MCF 10A (cell line): ENCODE measurements around the gene SLC7A1. TPM values are rescaled to one million over a fixed set of nuclear protein-coding genes. Genes with fewer than 3 reads are reported as not detected.

Experiments
- BruUV-seq: library from RNA; stranded (reverse); fragments of 400-500 nt; replicated peaks from 2 replicates; lab custom pipeline; 2021; lab: Mats Ljungman, UMichigan
- CTCF ChIA-PET: fragments of 300-600 bp; sonication (Branson Sonifier 250); formaldehyde crosslinking; extraction: SDS; loops from one replicate; lab custom pipeline; 2021; ENCODE audit warnings: antibody characterized with exemption, inconsistent platforms; lab: Yijun Ruan, JAX
- POLR2A ChIA-PET: fragments of 300-600, 350-650 bp; sonication (Branson Sonifier 250); formaldehyde crosslinking; extraction: SDS; loops from one replicate; lab custom pipeline; 2020; ENCODE audit warnings: antibody characterized with exemption, inconsistent platforms; lab: Yijun Ruan, JAX
- DNase-seq: peaks from one replicate; pipeline ENCODE4 v3.0.0-alpha.2; 2018; ENCODE audit not compliant: unreplicated experiment
- H3K27ac Mint-ChIP-seq: one replicate; pipeline ENCODE4 v1.8.0; 2022; ENCODE audit warnings: mild to moderate bottlenecking, low read depth, mixed read lengths; ENCODE audit not compliant: unreplicated experiment
- H3K27me3 Mint-ChIP-seq: one replicate; pipeline ENCODE4 v1.8.0; 2022; ENCODE audit warnings: mixed read lengths; ENCODE audit not compliant: insufficient read depth, unreplicated experiment
- H3K36me3 Mint-ChIP-seq: one replicate; pipeline ENCODE4 v1.8.0; 2022; ENCODE audit warnings: mild to moderate bottlenecking, moderate library complexity, mixed read lengths; ENCODE audit not compliant: insufficient read depth, unreplicated experiment
- H3K4me1 Mint-ChIP-seq: one replicate; pipeline ENCODE4 v1.8.0; 2022; ENCODE audit warnings: mixed read lengths; ENCODE audit not compliant: insufficient read depth, unreplicated experiment
- H3K4me3 Mint-ChIP-seq: one replicate; pipeline ENCODE4 v1.8.0; 2022; ENCODE audit warnings: mild to moderate bottlenecking, moderate library complexity, mixed read lengths; ENCODE audit not compliant: unreplicated experiment
- H3K9me3 Mint-ChIP-seq: one replicate; pipeline ENCODE4 v1.8.0; 2022; ENCODE audit warnings: mixed read lengths; ENCODE audit not compliant: unreplicated experiment
- CTCF ChIP-seq: fragments of 200-600 bp; IDR thresholded peaks from one replicate; pipeline ENCODE4 v1.8.0; 2022; ENCODE audit warnings: antibody characterized with exemption, mild to moderate bottlenecking; ENCODE audit not compliant: unreplicated experiment
- intact Hi-C: fragments of 100-400 bp; cut with micrococcal nuclease; formaldehyde crosslinking; loops from 2 replicates; pipeline ENCODE4 v1.14.1; 2022
- total RNA-seq: library from RNA; stranded (reverse); gene quantifications from 2 replicates; pipeline ENCODE4 v1.2.3, GENCODE V29; 2022

The SLC7A1 gene
- total RNA-seq, 1 experiment from 2014 or later: 194 TPM

DNA sequence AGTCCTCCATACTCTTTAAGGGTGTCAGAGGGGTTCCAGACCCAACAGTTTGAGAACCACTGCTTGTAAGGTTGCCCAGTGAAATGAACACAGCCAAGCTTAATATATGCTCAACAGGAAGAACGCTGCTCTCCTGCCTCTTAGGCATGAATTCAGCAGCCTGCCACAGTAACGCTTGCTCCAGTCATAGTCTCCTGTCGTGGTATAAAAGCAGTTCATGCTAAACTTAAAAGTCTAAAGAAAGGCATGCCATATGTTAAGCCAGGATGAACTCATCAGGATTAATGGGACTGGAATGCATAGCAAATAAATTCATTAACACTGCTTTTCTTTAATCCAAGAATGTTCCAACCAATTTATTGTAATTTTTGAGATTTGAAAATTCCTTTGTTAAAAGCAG lies 38.7 kb downstream of the SLC7A1 start:
- ChIA-PET CTCF (interaction anchor here (0.6 to 1.7 kb wide), 5 partner anchors 8 to 1756 kb away, joined by 3 to 6 read pairs (median 3); no protein-coding TSS in a partner anchor), POLR2A (interaction anchor here (0.7 kb wide), 1 partner anchor 32 kb away, joined by 4 read pairs; no protein-coding TSS in a partner anchor)
- DNase-seq: no peak
- Mint-ChIP-seq H3K27ac (no peak overlapping the region), H3K27me3 (no peaks in the 10 kb centered on the region), H3K4me3 (no peak overlapping the region), H3K9me3 (no peaks in the 10 kb centered on the region), H3K36me3 (peaks cover 20% of the 10 kb centered on the region), H3K4me1 (peaks cover 1% of the 10 kb centered on the region)
- TF ChIP-seq CTCF: no peak
- intact Hi-C loops: no loop called here
- BruUV-seq: no TSS peak

DNA sequence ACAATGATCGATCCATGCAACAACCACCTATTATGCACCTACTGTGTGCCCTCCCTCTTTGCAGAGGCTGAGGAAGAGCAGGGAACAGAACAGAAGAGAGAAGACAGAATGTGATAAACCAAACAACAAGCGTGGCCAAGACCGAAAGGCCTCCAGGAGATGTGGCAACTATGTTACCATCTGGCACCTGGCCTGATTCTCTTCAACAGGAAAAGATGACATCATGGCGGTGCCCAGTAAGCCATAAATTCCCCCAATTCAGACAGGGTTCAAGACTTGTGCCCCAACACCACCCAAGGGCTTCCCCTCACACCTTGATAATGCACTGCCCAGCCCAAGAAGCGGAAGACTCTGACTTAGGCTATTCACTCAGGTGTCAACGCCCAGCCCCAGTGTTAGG lies 44.3 kb downstream of the SLC7A1 start:
- no peaks in the 10 kb centered on the region for H3K27me3 Mint-ChIP-seq
- H3K4me3 Mint-ChIP-seq: no peak overlapping the region
- POLR2A ChIA-PET: interaction anchor here (0.6 kb wide), 1 partner anchor 498 kb away, joined by 3 read pairs; no protein-coding TSS in a partner anchor
- TF ChIP-seq CTCF: no peak
- peak overlapping the region; percentile 41 for H3K27ac Mint-ChIP-seq
- CTCF ChIA-PET: interaction anchor here (0.6 to 1.1 kb wide), 2 partner anchors 39 to 80 kb away, joined by 3 read pairs; no protein-coding TSS in a partner anchor
- no TSS peak for BruUV-seq
- no peaks in the 10 kb centered on the region for H3K9me3 Mint-ChIP-seq
- H3K36me3 Mint-ChIP-seq: peaks cover 62% of the 10 kb centered on the region
- H3K4me1 Mint-ChIP-seq: peaks cover 5% of the 10 kb centered on the region
- peak; percentile 58 for DNase-seq
- intact Hi-C loops: no loop called here

GRCh38 chr13:29550430-29550988 lies 45.0 kb downstream of the SLC7A1 start:
- no peak overlapping the region for H3K4me3 Mint-ChIP-seq
- ChIA-PET CTCF (no interaction called here), POLR2A (interaction anchor here (0.6 kb wide), 1 partner anchor 499 kb away, joined by 3 read pairs; no protein-coding TSS in a partner anchor)
- H3K9me3 Mint-ChIP-seq: no peaks in the 10 kb centered on the region
- no peak for DNase-seq
- peak overlapping the region; percentile 41 for H3K27ac Mint-ChIP-seq
- no TSS peak for BruUV-seq
- H3K4me1 Mint-ChIP-seq: peaks cover 5% of the 10 kb centered on the region
- TF ChIP-seq CTCF: no peak
- H3K36me3 Mint-ChIP-seq: peaks cover 69% of the 10 kb centered on the region
- intact Hi-C loops: no loop called here
- H3K27me3 Mint-ChIP-seq: no peaks in the 10 kb centered on the region

DNA sequence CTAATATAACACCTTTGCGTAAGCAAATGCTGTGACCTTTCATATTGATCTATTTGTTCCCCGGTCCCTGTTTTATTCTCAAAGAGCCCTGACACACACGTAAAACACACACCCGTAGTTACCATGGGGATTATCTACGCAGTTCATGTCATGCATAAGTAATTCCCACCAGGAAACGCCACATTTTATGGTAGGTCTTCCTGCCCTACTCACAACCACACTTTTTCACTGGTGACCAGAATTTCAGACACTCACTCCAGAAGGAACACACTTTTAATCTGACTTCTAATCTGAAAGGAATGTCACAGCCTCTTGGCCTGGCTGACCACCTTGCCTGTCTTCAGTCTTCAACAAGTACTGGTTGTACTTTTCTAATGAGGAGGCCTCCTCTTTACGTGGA lies 46.8 kb downstream of the SLC7A1 start:
- H3K27ac Mint-ChIP-seq: no peak overlapping the region
- BruUV-seq: no TSS peak
- no peak for DNase-seq
- no peak for TF ChIP-seq CTCF
- ChIA-PET CTCF (no interaction called here), POLR2A (no interaction called here)
- H3K36me3 Mint-ChIP-seq: peaks cover 61% of the 10 kb centered on the region
- intact Hi-C loops: no loop called here
- H3K9me3 Mint-ChIP-seq: no peaks in the 10 kb centered on the region
- H3K27me3 Mint-ChIP-seq: no peaks in the 10 kb centered on the region
- peaks cover 5% of the 10 kb centered on the region for H3K4me1 Mint-ChIP-seq
- H3K4me3 Mint-ChIP-seq: no peak overlapping the region
